Measurements from ENCODE around the gene GOLGA5. TPM values are rescaled to one million over a fixed set of nuclear protein-coding genes. Genes with fewer than 3 reads are reported as not detected.

GOLGA5 gene
- total RNA-seq, 1 donor from 2014 or later = 51.9 TPM

GRCh38 chr14:92792885-92793284 is 1.2 kb upstream of the GOLGA5 start:
- Mint-ChIP-seq H3K27ac (ENCODE audit: unreplicated experiment) (no peak overlapping the region), H3K36me3 (ENCODE audit: low read depth) (peaks cover 14% of the 10 kb centered on the region), H3K27me3 (ENCODE audit: low read depth) (no peaks in the 10 kb centered on the region), H3K4me1 (ENCODE audit: low read depth) (peaks cover 27% of the 10 kb centered on the region), H3K4me3 (ENCODE audit: unreplicated experiment) (no peak overlapping the region), H3K9me3 (ENCODE audit: low read depth) (peaks cover 22% of the 10 kb centered on the region)
- DNase-seq (ENCODE audit: low spot score) = no peak
- TF ChIP-seq CTCF (IDR thresholded peaks at IDR 0.05) = no peak

GRCh38 chr14:92794547-92794941 is 439 bp downstream of the GOLGA5 start:
- Mint-ChIP-seq H3K9me3 (ENCODE audit: low read depth) (peaks cover 13% of the 10 kb centered on the region), H3K36me3 (ENCODE audit: low read depth) (peaks cover 15% of the 10 kb centered on the region), H3K27me3 (ENCODE audit: low read depth) (no peaks in the 10 kb centered on the region), H3K4me1 (ENCODE audit: low read depth) (peaks cover 27% of the 10 kb centered on the region), H3K4me3 (ENCODE audit: unreplicated experiment) (peak overlapping the region; percentile 96), H3K27ac (ENCODE audit: unreplicated experiment) (peak overlapping the region; percentile 96)
- DNase-seq (ENCODE audit: low spot score) = no peak
- no peak for TF ChIP-seq CTCF (IDR thresholded peaks at IDR 0.05)

- peak overlapping the region; percentile 96 for H3K27ac Mint-ChIP-seq (ENCODE audit: unreplicated experiment)
- TF ChIP-seq CTCF (IDR thresholded peaks at IDR 0.05) = no peak
- no peak for DNase-seq (ENCODE audit: low spot score)
- no peaks in the 10 kb centered on the region for H3K27me3 Mint-ChIP-seq (ENCODE audit: low read depth)
- peaks cover 14% of the 10 kb centered on the region for H3K36me3 Mint-ChIP-seq (ENCODE audit: low read depth)
- peaks cover 9% of the 10 kb centered on the region for H3K9me3 Mint-ChIP-seq (ENCODE audit: low read depth)
- H3K4me1 Mint-ChIP-seq (ENCODE audit: low read depth) = peaks cover 31% of the 10 kb centered on the region
- H3K4me3 Mint-ChIP-seq (ENCODE audit: unreplicated experiment) = peak overlapping the region; percentile 96
Measured at GRCh38 chr14:92794961-92795360, 856 bp downstream of the GOLGA5 start.

GRCh38 chr14:92797935-92798653 is 4.0 kb downstream of the GOLGA5 start:
- no peaks in the 10 kb centered on the region for H3K9me3 Mint-ChIP-seq (ENCODE audit: low read depth)
- no peak overlapping the region for H3K4me3 Mint-ChIP-seq (ENCODE audit: unreplicated experiment)
- H3K27ac Mint-ChIP-seq (ENCODE audit: unreplicated experiment) = no peak overlapping the region
- H3K4me1 Mint-ChIP-seq (ENCODE audit: low read depth) = peaks cover 56% of the 10 kb centered on the region
- H3K36me3 Mint-ChIP-seq (ENCODE audit: low read depth) = peaks cover 19% of the 10 kb centered on the region
- DNase-seq (ENCODE audit: low spot score) = no peak
- no peaks in the 10 kb centered on the region for H3K27me3 Mint-ChIP-seq (ENCODE audit: low read depth)
- TF ChIP-seq CTCF (IDR thresholded peaks at IDR 0.05) = no peak

- no peaks in the 10 kb centered on the region for H3K27me3 Mint-ChIP-seq (ENCODE audit: low read depth)
- H3K27ac Mint-ChIP-seq (ENCODE audit: unreplicated experiment) = no peak overlapping the region
- no peak for DNase-seq (ENCODE audit: low spot score)
- H3K9me3 Mint-ChIP-seq (ENCODE audit: low read depth) = no peaks in the 10 kb centered on the region
- H3K4me3 Mint-ChIP-seq (ENCODE audit: unreplicated experiment) = no peak overlapping the region
- H3K36me3 Mint-ChIP-seq (ENCODE audit: low read depth) = peaks cover 23% of the 10 kb centered on the region
- H3K4me1 Mint-ChIP-seq (ENCODE audit: low read depth) = peaks cover 56% of the 10 kb centered on the region
- no peak for TF ChIP-seq CTCF (IDR thresholded peaks at IDR 0.05)
Measured at GRCh38 chr14:92798811-92799210, 4.7 kb downstream of the GOLGA5 start.
